Renal cortex interstitium (tissue), 11 donors: ENCODE results near the gene PITPNC1. TPM values are rescaled to one million over a fixed set of nuclear protein-coding genes. Genes with fewer than 3 reads are reported as not detected.
"Not testable (repeated sequence)": the region's sequence is repeated elsewhere in the genome, so short reads cannot be mapped to it uniquely, and the experiment has no call there.

Source experiments
- DNase-seq, 11 donors: peaks; one replicate each; pipeline ENCODE4 v3.0.0-alpha.2; 2013; ENCODE audit warnings: low read depth in 9 of 11, low spot score in 4 of 11; ENCODE audit errors: extremely low read depth in 1 of 11
- polyA plus RNA-seq, 3 donors: library from polyadenylated mRNA; unstranded; fragments of 120-200 nt; gene quantifications; one replicate each; pipeline ENCODE4 v1.2.1, GENCODE V29; 2013; ENCODE audit not compliant: insufficient read length in 3 of 3

The PITPNC1 gene
- polyA plus RNA-seq, 3 donors, result 19.9 to 26.1 (median 23.7) TPM

DNA sequence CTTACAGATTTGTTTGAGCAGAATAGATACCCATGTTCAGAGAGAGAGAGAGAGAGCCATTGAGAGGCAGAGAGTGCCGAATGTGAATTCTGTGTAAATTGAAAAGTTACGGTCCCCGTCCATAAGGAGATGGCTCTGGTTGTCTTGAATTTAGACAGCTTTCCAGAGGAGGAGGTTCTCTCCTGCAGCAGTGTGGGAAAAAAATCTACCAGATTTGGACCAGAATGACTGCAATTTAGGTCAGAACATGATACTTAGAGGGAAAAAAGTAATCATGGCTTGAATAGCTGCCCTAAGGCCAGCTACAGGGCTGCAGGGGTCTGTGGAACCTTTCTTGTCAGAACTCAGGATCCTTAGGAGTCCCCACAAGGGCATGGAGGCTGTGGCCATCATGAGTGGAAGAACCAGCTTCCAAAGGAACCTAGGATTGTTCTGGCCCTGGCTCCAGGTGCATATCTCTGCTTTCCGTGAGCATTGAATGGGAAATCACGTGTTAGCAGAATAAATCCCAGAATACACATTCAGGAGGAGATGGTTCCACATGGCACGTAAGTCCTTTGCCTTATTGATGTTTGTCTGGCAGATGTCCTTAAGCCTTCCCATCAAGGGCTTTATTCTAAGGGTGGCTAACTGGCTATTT lies 13.0 kb downstream of the PITPNC1 start:
- DNase-seq, result no peak

DNA sequence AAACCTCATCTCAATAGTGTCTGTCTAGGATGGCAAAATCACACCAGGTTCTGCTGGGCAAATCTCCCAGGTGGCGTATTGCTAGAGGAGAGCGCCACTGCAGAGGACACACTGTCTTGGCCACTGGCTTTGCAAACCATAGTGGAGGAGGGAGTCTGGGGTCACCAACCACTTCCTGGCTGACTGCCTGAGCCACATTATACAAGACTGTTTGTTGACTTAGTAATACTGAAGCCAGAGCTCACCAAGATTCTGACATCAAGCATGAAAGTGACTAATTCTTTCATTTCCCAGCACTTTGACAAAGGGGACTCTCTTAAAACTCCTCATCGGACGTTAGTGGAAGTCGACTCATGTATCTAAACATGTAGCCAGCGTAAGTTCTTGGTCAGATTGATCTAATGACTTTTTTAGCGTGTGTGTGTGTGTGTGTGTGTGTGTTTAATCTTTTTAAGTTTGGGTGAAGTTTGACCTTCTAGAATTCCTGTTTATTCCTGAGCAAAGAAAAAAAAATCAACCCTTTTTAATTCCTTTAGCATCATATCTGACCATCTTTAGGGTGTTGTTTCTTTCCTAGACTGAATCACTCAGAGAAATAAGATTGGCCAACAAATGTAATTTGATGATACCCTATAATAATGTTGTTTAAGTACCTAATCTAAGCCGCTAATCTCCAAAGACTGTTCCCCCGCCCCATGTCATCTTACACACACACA lies 13.7 kb downstream of the PITPNC1 start:
- peak in 6 of 11 donors; percentile 42 to 77 (median 69) for DNase-seq

DNA sequence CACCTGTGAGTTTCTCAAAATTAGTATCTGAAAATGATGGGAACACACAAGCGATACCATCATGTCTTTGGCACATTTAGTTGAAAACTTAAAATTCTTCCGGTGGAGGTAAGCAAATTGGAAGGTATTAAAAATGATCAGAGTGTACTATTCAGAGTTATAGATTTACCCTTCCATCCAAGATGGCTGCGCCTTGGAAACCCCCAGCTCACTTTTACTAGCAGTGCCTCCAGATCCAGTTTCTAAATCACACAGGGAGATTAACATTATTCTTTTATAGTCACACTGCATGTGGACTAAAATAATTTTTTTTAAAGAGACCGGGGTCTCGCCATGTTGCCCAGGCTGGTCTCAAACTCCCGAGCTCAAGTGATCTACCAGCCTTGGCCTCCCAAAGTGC lies 15.0 kb downstream of the PITPNC1 start:
- DNase-seq, result no peak

DNA sequence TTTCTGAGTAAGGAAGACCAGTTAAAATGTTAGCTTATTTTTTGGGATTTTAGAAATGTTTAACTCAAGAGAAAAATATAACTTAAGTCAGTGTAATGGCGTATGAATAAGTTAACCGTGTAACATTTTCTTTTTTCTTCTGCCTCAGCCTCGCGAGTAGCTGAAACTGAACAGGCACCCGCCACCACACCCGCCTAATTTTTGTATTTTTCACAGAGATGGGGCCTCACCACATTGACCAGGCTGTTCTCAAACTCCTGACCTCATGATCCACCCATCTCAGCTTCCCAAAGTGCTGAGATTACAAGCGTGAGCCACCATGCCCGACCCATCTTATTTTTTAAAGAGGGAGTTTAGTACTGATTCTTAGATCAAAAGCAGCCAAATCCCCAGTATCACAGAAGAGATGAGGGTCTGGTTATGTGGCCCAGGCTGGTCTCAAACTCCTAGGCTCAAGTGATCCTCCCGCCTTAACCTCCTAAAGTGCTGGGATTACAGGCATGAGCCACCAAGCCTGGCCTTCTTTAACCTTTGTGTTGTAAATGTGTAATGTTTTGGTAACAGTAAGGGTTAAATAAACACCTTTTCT lies 16.8 kb downstream of the PITPNC1 start:
- DNase-seq, result no peak

DNA sequence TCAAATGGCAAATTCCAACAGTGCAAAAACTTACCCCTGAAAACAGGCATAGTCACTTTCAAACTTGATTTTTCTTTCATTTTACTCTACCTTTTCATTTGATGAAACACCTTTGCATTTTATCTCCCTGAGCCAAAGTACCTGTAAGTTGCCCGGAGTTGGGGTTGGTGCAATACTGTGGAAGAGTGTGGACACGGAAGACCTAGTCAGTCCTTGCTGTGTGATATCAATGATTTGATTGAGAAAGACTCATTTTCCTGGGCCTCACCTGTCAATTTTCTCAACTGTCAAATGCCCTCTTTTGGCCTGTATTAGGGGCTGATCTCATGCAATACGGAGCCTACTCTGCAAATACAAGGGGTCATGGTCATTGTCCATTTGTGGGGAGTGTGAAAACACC lies 22.6 kb downstream of the PITPNC1 start:
- DNase-seq, result no peak

DNA sequence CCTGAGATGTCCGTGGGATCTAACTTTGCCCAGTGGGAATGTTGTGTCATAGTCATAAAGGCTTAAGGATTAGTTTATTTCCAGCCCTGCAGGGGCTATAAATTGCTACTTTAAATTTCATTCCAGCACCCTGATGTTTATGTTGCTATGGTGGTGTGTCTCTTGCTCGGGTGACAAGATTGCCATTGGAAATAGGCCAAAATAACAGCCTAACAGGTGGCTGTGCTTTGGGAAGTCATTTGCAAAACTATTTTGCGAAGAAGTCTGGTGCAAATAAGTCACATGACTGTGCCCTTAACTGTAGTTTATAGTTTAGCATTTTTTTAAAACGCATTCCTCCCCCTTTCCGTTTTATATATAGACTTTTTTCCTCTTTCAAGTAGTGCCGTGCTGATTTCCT lies 23.1 kb downstream of the PITPNC1 start:
- peak in 1 of 11 donors; percentile 48 for DNase-seq

DNA sequence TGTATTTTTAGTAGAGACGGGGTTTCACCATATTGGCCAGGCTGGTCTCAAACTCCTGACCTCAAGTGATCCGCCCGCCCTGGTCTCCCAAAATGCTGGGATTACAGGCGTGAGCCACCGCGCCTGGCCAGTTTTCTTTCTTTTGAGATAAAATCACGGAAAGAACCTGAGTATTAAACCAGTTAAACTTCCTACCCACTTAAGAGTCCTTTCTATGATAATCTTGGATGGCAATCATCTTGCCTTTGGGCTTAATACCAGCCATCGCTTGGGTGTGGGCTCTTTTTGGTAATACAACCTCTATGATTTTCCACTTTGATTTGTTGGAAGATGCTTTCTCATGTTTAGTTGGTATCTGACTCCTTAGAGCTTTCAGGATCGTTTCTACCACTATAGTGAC lies 24.0 kb downstream of the PITPNC1 start:
- DNase-seq, result no peak

DNA sequence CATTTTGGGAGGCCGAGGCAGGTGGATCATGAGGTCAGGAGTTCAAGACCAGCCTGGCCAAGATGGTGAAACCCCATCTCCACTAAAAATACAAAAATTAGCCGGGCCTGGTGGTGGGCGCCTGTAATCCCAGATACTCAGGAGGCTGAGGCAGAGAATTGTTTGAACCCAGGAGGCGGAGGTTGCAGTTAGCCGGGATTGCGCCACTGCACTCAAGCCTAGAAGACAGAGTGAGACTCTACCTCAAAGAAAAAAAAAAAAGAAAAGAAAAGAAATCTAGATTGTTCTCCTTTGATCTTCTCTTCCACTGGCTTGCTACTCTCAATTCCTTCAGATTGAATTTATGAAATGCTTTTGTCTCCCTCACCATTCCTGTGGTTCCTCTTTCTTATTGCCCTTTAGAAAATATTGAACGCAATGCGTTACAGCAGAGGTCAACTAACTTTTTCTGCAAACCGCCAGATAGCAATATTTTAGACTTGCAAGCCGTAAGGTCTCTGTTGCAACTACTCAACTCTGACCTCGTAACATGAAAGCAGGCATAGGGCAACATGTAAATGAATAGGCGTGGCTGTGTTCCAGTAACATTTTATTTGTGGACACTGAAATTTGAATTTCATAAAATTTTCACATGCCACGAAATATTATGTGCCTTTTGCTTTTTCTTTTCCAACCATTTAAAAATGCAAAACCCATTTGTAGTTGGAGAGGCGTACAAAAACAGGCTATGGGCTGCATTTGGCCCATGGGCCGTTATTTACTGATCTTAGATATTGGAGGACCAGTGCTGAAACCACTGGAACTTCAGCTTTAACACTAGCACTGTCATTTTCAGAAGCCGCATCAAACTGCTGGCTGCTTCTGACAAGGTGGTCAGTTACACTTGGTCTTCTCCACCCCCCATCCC lies 24.8 kb downstream of the PITPNC1 start:
- no peak for DNase-seq

DNA sequence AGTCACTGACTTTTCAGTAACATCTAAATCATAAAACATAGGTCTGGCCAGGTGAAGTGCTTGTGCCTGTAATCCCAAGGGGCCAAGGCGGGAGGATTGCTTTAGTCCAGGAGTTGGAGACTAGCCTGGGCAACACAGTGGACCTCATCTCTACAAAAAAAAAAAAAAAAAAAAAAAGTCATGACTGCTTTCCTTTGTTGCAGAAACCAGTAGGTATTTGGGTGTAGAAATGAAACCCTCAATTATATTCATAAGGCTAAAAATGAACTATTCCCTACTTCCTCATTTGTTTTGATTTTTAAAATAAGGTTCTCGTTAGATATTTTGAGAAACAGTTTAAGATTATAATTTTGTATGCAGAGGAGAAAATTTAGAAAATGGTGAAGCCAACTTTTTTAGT lies 26.0 kb downstream of the PITPNC1 start:
- DNase-seq, result no peak

DNA sequence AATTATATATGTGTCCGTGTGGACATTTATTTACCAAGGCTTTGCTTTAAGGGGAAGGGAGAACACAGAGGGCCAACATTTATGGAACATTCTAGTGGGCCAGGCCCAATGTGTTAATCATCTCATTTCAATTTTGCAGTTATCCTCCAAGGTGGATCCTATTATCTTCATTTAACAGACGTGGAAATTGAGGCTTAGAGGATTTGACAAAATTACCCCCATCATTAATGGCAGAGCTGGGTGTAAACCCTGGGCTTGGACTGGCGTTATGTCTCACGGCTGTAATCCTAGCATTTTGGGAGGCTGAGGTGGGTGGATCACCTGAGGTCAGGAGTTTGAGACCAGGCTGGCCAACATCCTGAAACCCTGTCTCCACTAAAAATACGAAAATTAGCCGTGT lies 26.4 kb downstream of the PITPNC1 start:
- no peak for DNase-seq

DNA sequence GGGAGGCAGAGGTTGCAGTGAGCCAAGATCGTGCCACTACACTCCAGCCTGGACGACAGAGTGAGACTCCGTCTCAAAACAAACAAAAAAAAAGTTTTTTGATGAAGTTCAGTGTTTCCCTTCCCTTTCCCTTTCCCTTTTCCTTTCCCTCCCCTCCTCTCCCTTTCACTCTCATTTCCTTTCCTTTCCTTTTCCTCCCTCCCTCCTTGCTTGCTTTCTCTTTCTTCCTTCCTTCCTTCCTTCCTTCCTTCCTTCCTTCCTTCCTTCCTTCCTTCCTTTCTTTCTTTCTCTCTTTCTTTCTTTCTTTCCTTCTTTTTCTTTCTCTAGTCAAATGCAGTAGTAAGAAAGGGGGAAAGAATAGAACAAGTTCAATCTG lies 31.4 kb downstream of the PITPNC1 start:
- not testable (repeated sequence) for DNase-seq

DNA sequence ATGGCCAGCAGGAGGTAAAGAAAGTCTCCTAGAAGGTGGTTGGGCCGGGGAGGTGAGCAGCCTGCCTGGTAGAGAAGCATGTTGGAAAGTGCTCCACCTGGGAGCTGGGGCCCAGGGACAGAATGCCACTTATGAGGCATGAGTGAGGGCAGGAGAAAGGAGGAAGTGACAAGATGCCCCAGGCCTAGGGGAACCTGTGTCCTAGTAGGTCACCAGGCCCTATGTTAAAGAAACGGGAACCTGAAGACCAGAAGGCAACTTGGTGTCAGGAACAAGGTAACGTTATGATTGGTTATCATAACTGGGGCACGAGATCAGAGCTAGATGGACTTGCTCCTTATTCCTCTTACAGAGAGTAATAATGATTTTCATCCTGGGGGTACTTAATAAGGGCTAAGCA lies 34.3 kb downstream of the PITPNC1 start:
- no peak for DNase-seq

DNA sequence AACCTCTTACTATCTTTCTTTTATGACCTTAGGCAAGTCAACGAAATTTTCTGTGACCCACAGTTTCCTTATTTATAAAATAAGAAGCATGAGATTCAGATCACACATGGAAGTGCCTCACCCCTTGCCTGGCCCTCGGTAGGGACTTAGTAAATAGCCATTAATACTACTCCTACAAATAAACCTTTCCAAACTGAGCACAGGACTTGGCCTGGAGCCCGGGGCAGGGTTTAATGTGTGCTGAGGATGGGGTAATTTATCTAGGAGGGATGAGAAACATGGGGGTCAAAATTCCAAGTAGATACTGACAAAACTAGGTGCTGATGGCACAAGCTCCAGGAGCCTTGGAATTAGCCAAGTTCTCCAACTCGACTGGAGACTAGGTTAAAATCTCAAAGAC lies 35.0 kb downstream of the PITPNC1 start:
- no peak for DNase-seq

DNA sequence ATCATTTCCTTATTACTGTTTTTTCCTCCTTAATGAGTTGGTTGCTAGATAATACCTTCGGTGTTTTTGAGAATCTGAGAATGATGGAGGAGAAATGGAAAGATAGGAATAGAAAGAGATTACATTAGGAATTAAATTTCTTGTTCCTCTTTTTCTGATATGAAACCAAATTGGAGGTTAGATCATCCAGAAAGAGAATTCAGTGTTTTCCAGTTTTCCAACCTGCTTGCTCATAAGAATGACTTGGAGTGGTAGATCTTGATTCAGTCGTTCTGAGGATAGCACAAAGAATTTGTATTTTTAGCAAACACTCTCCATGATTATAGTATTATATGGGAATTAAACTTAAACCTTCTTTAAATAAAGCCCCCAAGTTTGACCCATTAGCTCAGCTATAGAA lies 35.9 kb downstream of the PITPNC1 start:
- no peak for DNase-seq

DNA sequence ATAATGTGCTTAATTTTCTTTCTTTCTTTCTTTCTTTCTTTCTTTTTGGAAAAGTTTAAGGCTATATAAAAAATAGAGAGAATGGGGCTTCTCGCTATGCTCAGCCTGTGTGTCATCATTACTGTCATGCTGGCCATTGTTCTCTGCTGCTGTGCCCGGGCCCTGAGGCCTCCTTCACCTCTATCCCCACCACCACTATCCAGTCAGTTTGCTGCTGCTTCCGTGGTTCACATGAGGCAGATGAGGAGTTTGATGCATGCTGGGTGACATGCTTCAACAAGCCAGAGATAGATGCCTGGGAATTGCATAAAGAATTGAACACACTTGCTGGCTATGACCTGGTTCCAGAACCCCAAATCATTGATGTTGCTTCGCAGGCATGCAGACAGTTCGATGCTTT lies 36.3 kb downstream of the PITPNC1 start:
- DNase-seq, result no peak

DNA sequence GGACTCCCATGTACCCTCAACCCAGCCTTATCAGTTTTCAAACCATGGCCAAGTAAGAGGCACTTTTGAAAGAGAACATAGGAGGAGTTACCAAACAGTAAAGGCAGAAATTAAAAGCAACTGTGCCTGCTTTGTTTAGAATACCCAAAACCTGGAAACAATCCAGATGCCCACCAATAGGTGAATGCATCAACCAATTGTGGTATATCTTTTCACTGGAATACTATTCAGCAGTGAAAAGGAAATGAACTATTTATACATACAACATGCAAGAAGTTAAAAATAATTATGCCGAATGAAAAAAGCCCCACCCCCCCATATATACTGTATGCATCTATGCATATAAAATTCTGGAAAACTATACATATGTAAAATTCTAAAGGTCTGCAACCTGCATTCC lies 37.0 kb downstream of the PITPNC1 start:
- no peak for DNase-seq

DNA sequence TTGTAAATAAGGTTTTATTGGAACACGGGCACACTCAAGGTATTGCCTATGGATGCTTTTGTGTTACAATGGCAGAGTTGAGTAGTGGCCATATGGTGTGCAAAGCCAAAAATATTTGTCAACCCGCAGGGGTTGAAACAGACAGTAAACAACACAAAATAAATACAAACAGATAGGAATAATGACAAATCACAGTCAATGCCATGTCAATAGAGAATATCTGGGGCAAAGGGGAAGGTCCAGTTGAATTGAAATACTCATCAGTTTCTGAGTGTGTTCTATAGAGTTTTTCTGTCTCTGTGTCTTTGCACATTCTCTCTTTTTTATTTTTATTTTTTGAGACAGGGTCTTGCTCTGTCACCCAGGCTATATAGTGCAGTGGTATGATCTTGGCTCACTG lies 37.5 kb downstream of the PITPNC1 start:
- no peak for DNase-seq

DNA sequence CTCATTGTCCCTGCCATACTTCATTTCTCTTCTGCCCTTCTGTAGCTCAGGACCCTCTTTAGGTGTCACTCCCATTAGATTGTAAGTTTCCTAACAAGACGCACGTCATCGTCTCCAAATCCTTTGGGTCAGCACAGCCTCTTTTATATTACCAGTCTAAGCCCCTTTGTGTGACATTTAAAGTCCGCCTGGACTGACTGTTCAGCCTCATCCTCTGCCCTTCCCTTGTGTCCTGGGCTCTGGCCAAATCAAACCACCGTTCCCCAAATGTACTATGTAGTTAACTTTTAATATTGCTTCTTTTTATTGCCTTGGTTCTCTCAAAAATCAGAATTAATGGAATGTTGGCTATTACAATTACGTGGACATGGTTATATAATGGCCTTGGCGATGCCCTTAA lies 38.2 kb downstream of the PITPNC1 start:
- DNase-seq, result no peak

DNA sequence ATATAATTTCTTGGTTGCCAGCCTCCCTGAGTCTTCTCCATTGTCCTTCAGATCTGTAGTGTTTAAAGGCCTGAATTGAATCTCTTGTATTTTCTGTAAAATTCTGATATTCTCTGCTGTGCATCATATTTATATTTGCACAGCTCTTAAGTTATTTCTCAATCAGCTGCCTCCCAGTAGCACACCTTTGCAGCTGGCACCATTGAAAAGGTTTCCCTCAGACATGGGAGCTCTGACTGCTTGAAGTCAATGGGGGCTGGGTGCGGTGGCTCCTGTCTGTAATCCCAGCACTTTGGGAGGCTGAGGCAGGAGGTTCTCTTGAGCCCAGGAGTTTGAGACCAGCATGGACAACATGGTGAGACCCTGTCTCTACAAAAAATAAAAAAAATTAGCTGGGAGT lies 40.4 kb downstream of the PITPNC1 start:
- DNase-seq, result no peak

DNA sequence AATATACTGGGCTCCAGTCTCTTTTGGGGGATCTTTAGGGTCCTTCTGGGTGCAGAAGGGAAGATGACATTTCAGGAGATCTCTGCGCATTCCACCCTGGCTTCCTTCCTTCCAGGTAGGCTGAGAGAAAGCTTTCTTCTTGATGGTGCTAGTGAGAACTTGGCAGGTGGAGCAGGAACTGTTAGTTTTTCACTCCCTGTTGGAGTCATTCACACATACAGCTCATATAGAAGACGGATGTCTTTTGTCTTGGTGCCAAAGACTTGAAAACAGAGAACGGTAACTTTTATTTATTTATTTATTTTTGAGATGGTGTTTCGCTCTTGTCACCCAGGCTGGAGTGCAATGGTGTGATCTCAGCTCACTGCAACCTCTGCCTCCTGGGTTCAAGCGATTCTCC lies 43.9 kb downstream of the PITPNC1 start:
- no peak for DNase-seq
